ENCODE results near the gene DCAF8L1.

- no peak for TF ChIP-seq CTCF (IDR thresholded peaks at IDR 0.05)
- TF ChIP-seq POLR2A (IDR thresholded peaks at IDR 0.05): no peak
These were observed 28.1 kb downstream of the DCAF8L1 start for GRCh38 chrX:27953171-27953570.

All from gastroesophageal sphincter (tissue), 3 donors.